SK-N-SH (cell line): ENCODE results near the gene TEAD2. TPM values are rescaled to one million over a fixed set of nuclear protein-coding genes. Genes with fewer than 3 reads are reported as not detected.

Source experiments
- CTCF ChIA-PET: fragments of 300-600, 350-600 bp; formaldehyde crosslinking; extraction: SDS; loops from one replicate; lab custom pipeline; 2021; lab: Yijun Ruan, JAX
- POLR2A ChIA-PET: fragments of 350-600 bp; sonication (Branson Sonifier 250); formaldehyde crosslinking; extraction: SDS; loops from one replicate; lab custom pipeline; 2020; ENCODE audit warnings: antibody characterized with exemption, inconsistent platforms; lab: Yijun Ruan, JAX
- DNase-seq: peaks from one replicate; pipeline ENCODE4 v3.0.0; 2012
- H2AFZ ChIP-seq: fragments of 200-600 bp; sonication (generic); 2 replicates; pipeline ENCODE4 v1.8.1; 2016; ENCODE audit warnings: antibody characterized with exemption, mild to moderate bottlenecking, low read depth
- H3F3A ChIP-seq: fragments of 200-600 bp; sonication (generic); replicated peaks from 2 replicates; pipeline ENCODE3; 2016; ENCODE audit warnings: antibody characterized with exemption, mild to moderate bottlenecking; ENCODE audit not compliant: insufficient read depth
- H3K27ac ChIP-seq, 2 experiments: fragments of 200-500 bp in 1 of 2; fragments of 200-600 bp in 1 of 2; sonication (Bioruptor generic) in 1 of 2; sonication (generic), shearing (Covaris generic) in 1 of 2; 2 replicates each; pipeline versions ENCODE4 v1.5.1 to v1.6.1; 2014 to 2016; ENCODE audit warnings: low read depth in 2 of 2, inconsistent platforms in 1 of 2, low read length in 1 of 2, mild to moderate bottlenecking in 1 of 2, mixed read lengths in 1 of 2
- H3K27me3 ChIP-seq: fragments of 200-600 bp; sonication (generic), shearing (Covaris generic); 2 replicates; pipeline ENCODE4 v1.6.1; 2016; ENCODE audit warnings: mixed run types; ENCODE audit not compliant: insufficient read depth
- H3K36me3 ChIP-seq, 2 experiments: fragments of 200-500 bp in 1 of 2; fragments of 200-600 bp in 1 of 2; sonication (Bioruptor generic) in 1 of 2; sonication (generic) in 1 of 2; replicated peaks in 1 of 2; 2 replicates each; pipeline versions ENCODE3 to v1.5.1; 2014 to 2016; ENCODE audit warnings: low read length in 1 of 2, mild to moderate bottlenecking in 1 of 2; ENCODE audit not compliant: insufficient read depth in 2 of 2, control insufficient read depth in 1 of 2
- H3K4me1 ChIP-seq, 2 experiments: fragments of 200-500 bp in 1 of 2; fragments of 200-600 bp in 1 of 2; sonication (Bioruptor generic) in 1 of 2; sonication (generic), shearing (Covaris generic) in 1 of 2; 2 replicates each; pipeline versions ENCODE4 v1.5.1 to v1.6.1; 2014 to 2016; ENCODE audit warnings: low read depth in 1 of 2, low read length in 1 of 2, mixed run types in 1 of 2; ENCODE audit not compliant: insufficient read depth in 2 of 2, control insufficient read depth in 1 of 2
- H3K4me2 ChIP-seq: fragments of 200-600 bp; sonication (generic), shearing (Covaris generic); 2 replicates; pipeline ENCODE4 v1.6.1; 2017; ENCODE audit warnings: mixed run types
- H3K4me3 ChIP-seq, 2 experiments: fragments of 200-500 bp in 1 of 2; fragments of 200-600 bp in 1 of 2; sonication (Bioruptor generic) in 1 of 2; sonication (generic), shearing (Covaris generic) in 1 of 2; 2 replicates each; pipeline versions ENCODE4 v1.5.1 to v1.8.1; 2014 to 2016; ENCODE audit warnings: low read depth in 2 of 2, inconsistent platforms in 1 of 2, low read length in 1 of 2, mild to moderate bottlenecking in 1 of 2, mixed read lengths in 1 of 2, moderate library complexity in 1 of 2
- H3K79me2 ChIP-seq: fragments of 200-600 bp; sonication (generic); 2 replicates; pipeline ENCODE4 v1.8.1; 2017; ENCODE audit warnings: mild to moderate bottlenecking; ENCODE audit not compliant: insufficient read depth
- H3K9ac ChIP-seq: fragments of 200-600 bp; sonication (generic); 2 replicates; pipeline ENCODE4 v1.6.1; 2017; ENCODE audit warnings: mixed run types
- H3K9me2 ChIP-seq: fragments of 200-600 bp; sonication (generic); 2 replicates; pipeline ENCODE4 v1.6.1; 2017; ENCODE audit warnings: mixed run types
- H3K9me3 ChIP-seq: fragments of 200-600 bp; sonication (generic); 2 replicates; pipeline ENCODE4 v1.6.1; 2017; ENCODE audit warnings: mixed run types, mild to moderate bottlenecking, moderate library complexity
- H4K20me1 ChIP-seq: fragments of 200-600 bp; sonication (generic); 2 replicates; pipeline ENCODE4 v1.6.1; 2017; ENCODE audit warnings: mild to moderate bottlenecking, mixed run types; ENCODE audit not compliant: insufficient read depth
- CTCF ChIP-seq: fragments of 200-600 bp; sonication (generic); IDR thresholded peaks from 2 replicates; pipeline ENCODE4 v1.6.1; 2017; ENCODE audit warnings: antibody characterized with exemption, mild to moderate bottlenecking, moderate library complexity
- FOSL2 ChIP-seq: IDR thresholded peaks from 2 replicates; pipeline ENCODE4 v1.4.0; 2012; ENCODE audit warnings: low read depth, mild to moderate bottlenecking, moderate library complexity, borderline replicate concordance
- JUND ChIP-seq: IDR thresholded peaks from 2 replicates; pipeline ENCODE4 v1.4.0; 2012
- MAX ChIP-seq: IDR thresholded peaks from 2 replicates; pipeline ENCODE4 v1.4.0; 2012; ENCODE audit warnings: low read depth
- PBX3 ChIP-seq: IDR thresholded peaks from 2 replicates; pipeline ENCODE4; 2012
- REST ChIP-seq: IDR thresholded peaks from 2 replicates; pipeline ENCODE4 v1.6.1; 2012; ENCODE audit warnings: mild to moderate bottlenecking, low read depth, low read length, moderate library complexity
- RXRA ChIP-seq: IDR thresholded peaks from 2 replicates; pipeline ENCODE4 v1.4.0; 2012; ENCODE audit warnings: low read depth, mild to moderate bottlenecking, borderline replicate concordance
- YY1 ChIP-seq: IDR thresholded peaks from 2 replicates; pipeline ENCODE4 v1.4.0; 2012; ENCODE audit warnings: low read depth, mild to moderate bottlenecking
- WGBS: methylation state at CpG from one replicate; pipeline ENCODE4 v1.1.6; 2017; ENCODE audit warnings: low lambda C conversion rate; 5-methylcytosine and 5-hydroxymethylcytosine counted together
- polyA plus RNA-seq, 3 experiments: library from polyadenylated mRNA; depleted of rRNA; stranded (reverse); fragments of >200 nt; gene quantifications; 2 replicates each; pipeline ENCODE4 v1.2.3, GENCODE V29; 2012

TEAD2 gene
- polyA plus RNA-seq, 1 of the 3 experiments (the other 2 are of a cell fraction): 27.9 TPM

GRCh38 chr19:49340865-49341718 is 21.1 kb downstream of the TEAD2 start:
- no peak overlapping the region for H2AFZ ChIP-seq
- no peak for TF ChIP-seq RXRA
- TF ChIP-seq PBX3: no peak
- TF ChIP-seq FOSL2: no peak
- TF ChIP-seq REST: no peak
- TF ChIP-seq CTCF: no peak
- no peak for TF ChIP-seq JUND
- no peak for TF ChIP-seq MAX
- TF ChIP-seq YY1: no peak
- CTCF ChIA-PET: no interaction called here
- peaks cover 0 to 6% of the 10 kb centered on the region in 2 experiments; a peak in 1 of 4 replicates for H3K4me1 ChIP-seq
- peaks cover 2% of the 10 kb centered on the region; the same call in 1 of the 2 replicates for H4K20me1 ChIP-seq
- 85% methylated on average over 5 of the region's 11 CpGs for WGBS
- H3K79me2 ChIP-seq: no peaks in the 10 kb centered on the region
- POLR2A ChIA-PET: no interaction called here
- H3K27me3 ChIP-seq: no peaks in the 10 kb centered on the region
- no peak overlapping the region for H3K27ac ChIP-seq
- H3K9ac ChIP-seq: no peak overlapping the region
- no peak for DNase-seq
- no peaks in the 10 kb centered on the region for H3F3A ChIP-seq
- no peaks in the 10 kb centered on the region for H3K9me3 ChIP-seq
- H3K36me3 ChIP-seq: peaks cover 23 to 28% of the 10 kb centered on the region in 2 experiments
- H3K4me2 ChIP-seq: no peak overlapping the region
- H3K4me3 ChIP-seq: no peak overlapping the region
- H3K9me2 ChIP-seq: no peaks in the 10 kb centered on the region
